ENCODE measurements around the gene URB1. TPM values are rescaled to one million over a fixed set of nuclear protein-coding genes. Genes with fewer than 3 reads are reported as not detected.

Gene URB1
- total and polyA plus RNA-seq, 2 experiments from 2014 or later: 3.4 to 10.1 TPM

- DNase-seq (ENCODE audit: low spot score): peak; percentile 21
- Histone ChIP-seq H2AFZ (no peak overlapping the region), H3K36me3 (replicated peaks; ENCODE audit: insufficient read depth, low read depth) (no peaks in the 10 kb centered on the region), H3K27ac (no peak overlapping the region), H3K9me3 (ENCODE audit: low read depth) (no peaks in the 10 kb centered on the region), H3K79me2 (no peaks in the 10 kb centered on the region), H3K4me2 (no peak overlapping the region), H3K9me2 (replicated peaks; ENCODE audit: insufficient read depth) (no peaks in the 10 kb centered on the region), H3K27me3 (peaks cover 53% of the 10 kb centered on the region), H3K4me1 (ENCODE audit: insufficient read depth) (peaks cover 13% of the 10 kb centered on the region), H3K4me3 (no peak overlapping the region), H4K20me1 (ENCODE audit: insufficient read depth, poor library complexity, severe bottlenecking) (no peaks in the 10 kb centered on the region)
- 77% methylated on average over 8 of the region's 8 CpGs for WGBS (ENCODE audit: low lambda C conversion rate, missing lambda C conversion rate)
- TF ChIP-seq CTCF (IDR thresholded peaks at IDR 0.05; ENCODE audit: poor library complexity): peak; percentile 37
- no peak for TF ChIP-seq EZH2 (IDR thresholded peaks at IDR 0.05; ENCODE audit: borderline replicate concordance)
Observed at GRCh38 chr21:32414579-32415358, 22.0 kb upstream of the URB1 start.

- no peak for TF ChIP-seq CTCF (IDR thresholded peaks at IDR 0.05; ENCODE audit: poor library complexity)
- TF ChIP-seq EZH2phosphoT487 (IDR thresholded peaks at IDR 0.05; ENCODE audit: low read depth, severe bottlenecking, unreplicated experiment): no peak
- no peak for TF ChIP-seq EZH2 (IDR thresholded peaks at IDR 0.05; ENCODE audit: borderline replicate concordance)
- H4K20me1 ChIP-seq (ENCODE audit: insufficient read depth, poor library complexity, severe bottlenecking): no peaks in the 10 kb centered on the region
- H3K4me2 ChIP-seq: peak overlapping the region; percentile 99
- peaks cover 13% of the 10 kb centered on the region for H3K4me1 ChIP-seq (ENCODE audit: insufficient read depth)
- H3K27me3 ChIP-seq: peaks cover 59% of the 10 kb centered on the region
- DNase-seq (ENCODE audit: low spot score): no peak
- H3K79me2 ChIP-seq: no peaks in the 10 kb centered on the region
- H2AFZ ChIP-seq: no peak overlapping the region
- no peaks in the 10 kb centered on the region for H3K9me3 ChIP-seq (ENCODE audit: low read depth)
- 72% methylated on average over 7 of the region's 7 CpGs for WGBS (ENCODE audit: low lambda C conversion rate, missing lambda C conversion rate)
- H3K4me3 ChIP-seq: no peak overlapping the region
- no peaks in the 10 kb centered on the region for H3K36me3 ChIP-seq (replicated peaks; ENCODE audit: insufficient read depth, low read depth)
- H3K27ac ChIP-seq: no peak overlapping the region
- no peaks in the 10 kb centered on the region for H3K9me2 ChIP-seq (replicated peaks; ENCODE audit: insufficient read depth)
Observed at GRCh38 chr21:32413697-32414578, 21.1 kb upstream of the URB1 start.

- no peak overlapping the region for H3K27ac ChIP-seq
- peak overlapping the region; percentile 99 for H3K4me2 ChIP-seq
- H2AFZ ChIP-seq: peak overlapping the region; percentile 63
- H3K4me1 ChIP-seq (ENCODE audit: insufficient read depth): peaks cover 13% of the 10 kb centered on the region
- TF ChIP-seq EZH2phosphoT487 (IDR thresholded peaks at IDR 0.05; ENCODE audit: low read depth, severe bottlenecking, unreplicated experiment): no peak
- no peak for TF ChIP-seq CTCF (IDR thresholded peaks at IDR 0.05; ENCODE audit: poor library complexity)
- peak; percentile 64 for TF ChIP-seq EZH2 (IDR thresholded peaks at IDR 0.05; ENCODE audit: borderline replicate concordance)
- H4K20me1 ChIP-seq (ENCODE audit: insufficient read depth, poor library complexity, severe bottlenecking): no peaks in the 10 kb centered on the region
- WGBS (ENCODE audit: low lambda C conversion rate, missing lambda C conversion rate): 17% methylated on average over 32 of the region's 32 CpGs
- H3K9me3 ChIP-seq (ENCODE audit: low read depth): no peaks in the 10 kb centered on the region
- peak overlapping the region; percentile 70 for H3K4me3 ChIP-seq
- peaks cover 64% of the 10 kb centered on the region for H3K27me3 ChIP-seq
- DNase-seq (ENCODE audit: low spot score): no peak
- H3K79me2 ChIP-seq: no peaks in the 10 kb centered on the region
- no peaks in the 10 kb centered on the region for H3K9me2 ChIP-seq (replicated peaks; ENCODE audit: insufficient read depth)
- no peaks in the 10 kb centered on the region for H3K36me3 ChIP-seq (replicated peaks; ENCODE audit: insufficient read depth, low read depth)
Observed at GRCh38 chr21:32413015-32413504, 20.2 kb upstream of the URB1 start.

Data from hepatocyte (in vitro differentiated cells).